Measurements from ENCODE around the gene BOLA1.
"Not testable (repeated sequence)": the region's sequence is repeated elsewhere in the genome, so short reads cannot be mapped to it uniquely, and the experiment has no call there.

Gene BOLA1, protein sequence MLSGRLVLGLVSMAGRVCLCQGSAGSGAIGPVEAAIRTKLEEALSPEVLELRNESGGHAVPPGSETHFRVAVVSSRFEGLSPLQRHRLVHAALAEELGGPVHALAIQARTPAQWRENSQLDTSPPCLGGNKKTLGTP

DNA sequence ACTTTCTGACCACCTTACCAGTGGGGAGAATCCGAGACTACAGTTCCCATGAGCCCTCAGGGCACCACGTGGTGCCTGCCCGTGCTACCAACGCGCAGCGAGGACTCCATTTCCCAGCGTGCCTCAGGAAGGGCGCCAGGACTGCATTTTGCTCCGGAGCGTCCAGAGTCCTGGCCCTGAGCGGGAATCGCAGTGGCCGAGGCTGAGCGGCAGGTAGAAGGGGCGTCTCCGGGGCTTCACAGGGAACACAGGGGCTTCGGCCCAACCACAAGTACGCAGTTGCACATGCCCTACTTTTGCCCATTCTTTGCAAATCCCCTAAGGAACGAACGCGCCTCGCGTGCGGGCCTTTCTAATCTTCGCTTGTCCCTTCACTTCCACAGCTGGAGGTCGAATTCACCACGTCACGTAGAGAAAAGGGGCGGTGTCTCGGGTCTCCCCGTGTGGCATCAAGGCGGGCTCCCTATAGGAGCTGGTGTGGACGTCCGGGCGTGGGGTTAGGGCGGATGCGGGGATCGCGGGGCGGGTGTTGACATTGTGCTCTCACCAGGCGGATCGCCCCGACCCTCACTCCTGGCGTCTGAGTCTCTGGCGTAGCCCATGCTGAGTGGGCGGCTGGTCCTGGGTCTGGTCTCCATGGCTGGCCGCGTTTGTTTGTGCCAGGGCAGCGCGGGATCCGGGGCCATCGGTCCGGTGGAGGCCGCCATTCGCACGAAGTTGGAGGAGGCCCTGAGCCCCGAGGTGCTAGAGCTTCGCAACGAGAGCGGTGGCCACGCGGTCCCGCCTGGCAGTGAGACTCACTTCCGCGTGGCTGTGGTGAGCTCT is at the start of gene BOLA1:
Gene BOLA1, plus strand, starts transcription at position 109 of the 825 bp plus-strand sequence. Its CDS starts 492 bp downstream, at position 601.
- peak; percentile 62 for DNase-seq (ENCODE audit: low read depth)

DNA sequence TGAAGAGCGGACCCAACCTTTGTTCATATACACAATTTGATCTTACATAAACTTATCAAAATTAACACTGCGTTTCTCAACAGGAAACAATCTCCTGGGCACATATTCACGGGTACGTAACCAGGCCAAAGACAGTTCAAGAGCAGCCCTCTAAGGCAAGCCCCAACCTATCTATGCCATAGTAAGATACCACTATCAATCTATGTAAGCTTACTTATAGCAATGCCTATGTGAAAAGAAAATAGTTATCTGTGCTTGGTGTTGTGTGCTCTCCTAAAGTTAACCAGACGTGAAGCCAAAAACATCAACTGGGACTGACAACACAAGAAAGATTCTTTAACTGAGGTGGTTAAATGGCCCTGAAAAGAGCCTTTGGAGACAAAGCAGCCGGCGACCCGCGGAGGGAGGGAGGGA is 49.4 kb upstream of the BOLA1 start:
- DNase-seq (ENCODE audit: low read depth) = no peak

DNA sequence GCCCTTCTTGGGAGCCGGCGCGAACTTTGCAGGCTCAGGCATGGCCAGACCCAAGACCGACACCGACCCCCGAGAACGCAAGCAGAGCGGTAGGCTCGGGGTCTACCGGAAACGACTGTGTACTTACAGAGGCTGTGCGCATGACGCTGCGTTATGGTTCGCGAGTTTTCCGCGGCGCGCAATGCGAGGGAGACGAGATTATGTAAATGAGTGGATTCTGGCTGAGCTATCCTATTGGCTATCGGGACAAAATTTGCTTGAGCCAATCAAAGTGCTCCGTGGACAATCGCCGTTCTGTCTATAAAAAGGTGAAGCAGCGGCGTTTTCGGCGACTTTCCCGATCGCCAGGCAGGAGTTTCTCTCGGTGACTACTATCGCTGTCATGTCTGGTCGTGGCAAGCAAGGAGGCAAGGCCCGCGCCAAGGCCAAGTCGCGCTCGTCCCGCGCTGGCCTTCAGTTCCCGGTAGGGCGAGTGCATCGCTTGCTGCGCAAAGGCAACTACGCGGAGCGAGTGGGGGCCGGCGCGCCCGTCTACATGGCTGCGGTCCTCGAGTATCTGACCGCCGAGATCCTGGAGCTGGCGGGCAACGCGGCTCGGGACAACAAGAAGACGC is 48.5 kb upstream of the BOLA1 start:
- DNase-seq (ENCODE audit: low read depth) = not testable (repeated sequence)

DNA sequence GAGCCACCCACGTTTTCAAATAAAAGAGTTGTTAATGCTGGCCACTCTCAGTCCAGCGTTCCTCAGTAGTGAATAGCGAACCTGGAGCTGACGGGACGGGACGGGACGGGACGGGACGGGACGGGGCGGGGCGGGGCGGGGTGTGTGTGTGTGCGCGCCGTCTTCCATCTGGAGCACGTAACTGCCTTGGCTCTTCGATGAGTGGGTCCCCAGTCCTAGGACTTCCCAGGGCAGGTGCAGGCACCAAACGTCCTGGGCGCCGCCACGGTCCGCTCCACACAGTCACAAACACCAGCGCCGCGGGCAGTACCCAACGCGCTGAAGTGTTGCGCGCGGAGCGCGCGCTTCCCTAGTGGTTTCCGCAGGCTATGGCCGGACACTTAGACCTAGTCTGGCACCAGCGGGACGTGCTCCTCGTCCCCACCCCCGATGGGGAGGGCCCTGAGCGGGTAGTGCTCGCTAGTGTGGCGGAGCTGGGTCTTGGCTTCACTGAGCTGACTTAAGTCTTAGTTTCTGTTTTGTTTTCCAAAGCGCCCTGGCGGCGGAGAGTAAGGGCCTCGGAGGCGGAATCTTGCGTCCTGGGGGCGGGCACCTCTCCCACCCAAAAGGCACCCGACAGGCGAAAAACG is 47.7 kb upstream of the BOLA1 start:
- not testable (repeated sequence) for DNase-seq (ENCODE audit: low read depth)

DNA sequence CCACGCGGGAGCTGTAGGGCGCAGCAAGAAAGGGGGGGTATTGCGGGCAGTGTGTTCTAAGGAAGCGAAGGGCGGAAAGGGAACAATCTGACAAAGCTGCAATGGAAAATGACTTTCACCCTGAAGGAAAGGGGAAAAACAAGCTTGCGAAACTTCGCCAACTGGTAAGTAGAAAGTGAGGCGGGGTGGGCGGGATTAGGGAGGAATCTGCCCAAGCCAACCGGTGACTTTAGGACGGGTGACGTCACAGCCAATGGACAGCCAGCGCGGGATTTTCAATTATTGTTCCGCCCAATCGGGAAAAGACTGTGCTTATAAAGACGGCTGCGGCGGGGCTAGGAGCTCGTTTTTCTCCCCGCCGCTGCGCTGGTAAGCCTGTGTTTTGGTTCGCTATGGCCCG is 47.1 kb upstream of the BOLA1 start:
- not testable (repeated sequence) for DNase-seq (ENCODE audit: low read depth)

DNA sequence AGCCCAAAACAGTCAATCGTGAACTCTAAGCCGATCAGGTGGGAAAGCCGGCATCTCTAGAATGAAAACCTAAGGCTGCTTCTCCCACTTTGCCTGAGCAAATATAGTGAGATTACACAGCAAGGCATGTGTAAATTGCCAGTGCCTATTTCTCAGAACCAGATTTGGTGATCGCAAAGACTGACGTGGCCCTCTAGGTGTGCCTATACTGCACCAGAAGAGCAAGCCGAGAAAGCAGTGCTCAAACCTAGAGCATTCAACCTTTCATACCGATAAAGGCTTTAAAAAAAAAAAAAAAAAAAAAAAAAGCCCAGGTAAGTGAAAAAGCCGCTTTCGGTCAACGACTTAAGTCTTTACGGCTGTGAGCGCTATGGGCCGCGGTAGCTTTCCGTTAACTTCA is 39.1 kb upstream of the BOLA1 start:
- not testable (repeated sequence) for DNase-seq (ENCODE audit: low read depth)

DNA sequence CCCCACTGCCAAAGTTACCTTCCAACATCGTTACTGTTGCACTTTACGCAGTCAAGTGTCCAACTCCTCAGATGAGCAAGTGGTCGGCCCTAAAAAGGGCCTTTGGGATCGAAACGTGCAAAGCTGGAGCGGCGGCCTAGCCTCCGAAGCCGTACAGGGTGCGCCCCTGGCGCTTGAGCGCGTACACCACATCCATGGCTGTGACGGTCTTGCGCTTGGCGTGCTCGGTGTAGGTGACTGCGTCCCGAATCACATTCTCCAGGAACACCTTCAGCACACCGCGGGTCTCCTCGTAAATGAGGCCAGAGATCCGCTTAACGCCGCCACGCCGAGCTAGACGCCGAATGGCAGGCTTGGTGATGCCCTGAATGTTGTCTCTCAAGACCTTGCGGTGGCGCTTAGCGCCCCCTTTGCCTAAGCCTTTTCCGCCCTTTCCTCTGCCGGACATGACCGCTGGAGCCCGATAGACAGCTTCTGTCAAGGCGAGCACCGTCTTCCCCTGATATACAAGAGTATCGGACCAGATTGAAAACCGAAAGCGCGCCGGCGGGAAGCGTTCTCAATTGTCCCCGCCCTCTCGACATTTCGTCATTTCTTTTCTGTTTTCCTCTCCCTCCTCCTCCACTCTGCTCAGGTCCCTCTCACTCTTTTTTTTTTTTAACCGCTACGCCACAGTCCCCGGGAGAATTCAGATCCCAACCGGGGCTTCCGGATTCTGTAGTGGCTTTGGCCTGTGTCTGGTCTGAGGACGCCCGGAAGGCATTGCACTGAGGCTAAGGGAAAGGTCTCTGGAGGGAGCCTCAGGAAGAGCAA is 38.5 kb upstream of the BOLA1 start:
- DNase-seq (ENCODE audit: low read depth) = not testable (repeated sequence)

DNA sequence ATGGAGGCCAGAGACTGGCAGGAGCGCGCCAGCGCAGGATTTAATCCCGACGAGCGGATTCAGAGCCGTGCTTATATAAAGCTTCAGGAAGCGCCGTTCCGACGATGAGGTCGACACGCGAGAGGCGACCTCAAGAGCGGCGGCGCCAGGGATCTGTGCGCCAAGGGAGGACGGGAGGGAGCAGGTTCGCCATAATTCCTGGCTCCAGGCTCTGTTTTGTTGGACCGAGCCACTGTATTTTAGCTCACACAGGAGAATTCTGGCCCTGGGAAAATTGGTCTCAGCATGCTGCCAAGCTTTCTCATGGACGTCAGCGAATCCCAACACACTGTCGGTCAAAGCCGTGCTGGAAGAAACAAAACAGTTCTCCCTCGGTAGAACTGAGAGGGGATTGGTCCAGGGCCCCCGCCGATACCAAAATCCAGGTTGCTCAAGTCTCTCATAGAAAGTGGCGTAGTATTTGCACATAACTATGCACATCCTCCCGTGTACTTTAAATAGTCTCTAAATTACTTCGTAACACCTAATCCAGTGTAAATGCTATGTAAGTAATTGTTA is 37.8 kb upstream of the BOLA1 start:
- DNase-seq (ENCODE audit: low read depth) = not testable (repeated sequence)

DNA sequence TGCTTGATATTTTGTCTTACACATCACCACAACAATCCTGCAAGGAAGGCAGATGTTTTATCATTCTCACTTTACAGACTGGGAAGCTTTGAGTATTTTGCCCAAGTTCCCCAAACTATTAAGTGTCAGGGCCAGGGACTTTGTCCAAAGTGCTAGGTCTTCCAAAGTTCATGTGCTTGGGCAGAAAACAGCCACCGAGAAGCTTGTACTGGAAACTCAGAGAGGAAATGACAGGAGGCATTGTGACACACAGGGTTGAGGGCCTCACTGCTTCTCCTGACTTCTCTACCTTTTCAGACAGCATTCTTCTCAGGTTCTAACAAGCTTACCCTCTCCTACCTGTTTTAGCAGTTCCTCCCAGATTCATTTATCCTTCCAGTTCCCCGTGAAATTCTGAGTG is 32.5 kb upstream of the BOLA1 start:
- not testable (repeated sequence) for DNase-seq (ENCODE audit: low read depth)

DNA sequence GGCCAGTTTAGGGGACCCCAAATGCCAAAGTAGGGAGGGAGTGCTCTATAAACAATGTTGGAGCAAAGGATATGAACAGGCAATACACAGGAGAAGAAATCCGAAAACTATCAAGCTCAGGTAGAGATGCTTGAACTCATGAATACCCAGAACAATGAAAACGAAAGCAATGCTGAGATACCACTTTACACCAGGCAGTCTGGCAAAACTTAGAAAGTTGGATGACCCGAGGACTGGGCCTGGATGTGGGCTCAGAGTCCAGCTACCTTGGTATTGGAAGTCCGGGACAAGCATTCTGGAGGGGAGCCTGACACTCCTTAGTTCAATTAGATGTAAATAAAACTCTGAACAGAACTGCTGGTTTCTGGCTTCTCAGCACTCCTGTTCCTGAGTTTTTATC is 26.3 kb upstream of the BOLA1 start:
- not testable (repeated sequence) for DNase-seq (ENCODE audit: low read depth)

DNA sequence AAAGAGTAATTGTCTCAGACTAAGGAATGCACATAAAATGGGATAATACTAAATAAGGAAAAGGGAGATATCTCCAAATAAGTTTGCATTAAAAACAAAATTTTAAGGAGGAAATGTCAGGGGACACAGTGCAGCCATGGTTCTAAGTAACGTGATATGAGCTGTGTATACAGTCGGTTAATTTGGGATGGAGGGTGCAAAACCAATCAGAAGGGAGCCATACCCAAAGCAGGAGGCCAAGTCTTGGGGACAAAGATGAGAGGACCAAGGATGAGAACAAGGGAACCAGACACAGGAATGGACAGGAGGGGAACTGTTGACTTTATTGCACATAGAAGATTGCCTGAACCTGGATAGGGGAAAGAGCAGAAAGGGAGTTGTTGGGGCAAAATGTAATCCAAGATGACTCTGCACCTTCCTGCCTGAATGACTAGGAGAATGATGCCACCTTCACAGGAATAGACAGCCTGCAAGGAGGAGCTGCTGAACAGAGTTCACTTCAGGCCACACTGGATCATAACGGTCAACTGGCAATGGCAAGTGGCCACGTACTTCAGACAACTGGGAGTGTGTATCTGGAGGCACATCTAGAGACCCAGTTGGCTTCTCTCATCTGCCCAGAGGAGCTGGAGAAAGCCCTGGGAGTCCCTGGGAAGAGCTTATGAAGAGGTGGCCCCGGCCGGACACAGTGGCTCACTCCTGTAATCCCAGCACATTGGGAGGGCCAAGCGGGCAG is 22.0 kb upstream of the BOLA1 start:
- no peak for DNase-seq (ENCODE audit: low read depth)

DNA sequence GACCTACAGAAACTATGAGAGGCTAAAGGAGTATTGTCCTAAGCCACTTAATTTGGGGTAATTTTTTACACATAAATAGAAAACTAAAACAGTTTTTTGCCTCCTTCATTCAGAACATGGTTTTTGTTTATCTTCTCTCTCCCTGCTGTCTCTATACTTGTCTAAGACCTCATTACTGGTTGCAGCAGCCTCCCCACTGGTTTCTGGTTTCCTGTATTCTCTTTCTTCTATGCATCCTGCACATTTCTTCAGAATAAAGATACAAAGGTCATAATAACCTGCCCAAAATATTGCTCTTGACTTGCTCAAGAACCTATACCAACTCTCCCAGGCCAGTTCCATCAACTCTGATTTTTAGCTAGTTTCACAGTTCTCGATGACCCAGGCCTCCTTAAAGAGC is 19.8 kb upstream of the BOLA1 start:
- DNase-seq (ENCODE audit: low read depth) = no peak

DNA sequence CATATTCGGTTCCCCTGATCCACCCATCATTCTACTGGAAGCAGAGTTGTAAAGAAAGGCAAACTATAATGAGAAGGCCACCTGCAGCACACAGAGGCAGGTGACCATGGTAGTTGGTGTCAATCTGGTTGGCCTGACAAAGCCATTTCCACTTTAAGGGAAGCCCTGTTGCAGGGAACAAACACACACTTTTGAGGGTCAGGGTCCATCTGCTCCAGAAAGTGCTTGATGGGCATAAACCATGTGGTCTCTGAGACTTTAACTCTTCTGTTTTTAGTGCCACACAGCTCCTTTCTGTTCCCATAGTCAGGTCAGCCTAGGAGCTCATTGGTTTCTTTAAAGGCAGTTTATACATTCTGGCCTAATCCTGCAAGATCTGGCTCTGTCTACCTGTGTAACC is 17.5 kb upstream of the BOLA1 start:
- DNase-seq (ENCODE audit: low read depth) = no peak

DNA sequence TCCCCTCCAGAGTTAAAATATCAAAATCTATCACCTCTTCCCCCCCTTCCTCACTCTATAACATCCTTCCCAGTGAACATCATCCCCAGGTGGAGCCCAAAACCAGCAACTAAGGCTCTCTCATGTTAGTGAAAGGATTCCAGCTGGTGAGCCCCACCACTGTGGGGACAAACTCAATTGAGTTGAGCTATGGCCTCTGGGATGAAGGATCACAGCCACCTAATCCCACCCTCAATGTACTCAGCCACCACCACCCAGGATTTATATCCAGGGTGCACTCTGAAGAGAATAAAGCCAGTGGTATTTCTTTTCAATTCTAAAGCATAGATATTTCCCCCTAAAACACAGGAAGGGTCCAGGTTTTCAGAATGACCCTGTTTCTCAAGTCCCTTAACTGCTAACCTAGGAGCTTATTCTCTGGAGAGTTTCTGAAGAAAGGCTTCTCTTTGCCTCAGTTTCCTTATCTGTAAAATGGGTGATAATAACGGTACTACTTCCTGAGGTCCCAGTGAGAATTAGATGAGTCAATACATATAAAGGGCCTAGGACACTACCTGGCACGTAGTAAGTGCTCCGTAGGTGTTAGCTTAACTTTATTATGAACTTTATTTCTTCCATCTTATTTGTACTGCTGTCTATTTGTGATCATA is 15.6 kb upstream of the BOLA1 start:
- DNase-seq (ENCODE audit: low read depth) = no peak

DNA sequence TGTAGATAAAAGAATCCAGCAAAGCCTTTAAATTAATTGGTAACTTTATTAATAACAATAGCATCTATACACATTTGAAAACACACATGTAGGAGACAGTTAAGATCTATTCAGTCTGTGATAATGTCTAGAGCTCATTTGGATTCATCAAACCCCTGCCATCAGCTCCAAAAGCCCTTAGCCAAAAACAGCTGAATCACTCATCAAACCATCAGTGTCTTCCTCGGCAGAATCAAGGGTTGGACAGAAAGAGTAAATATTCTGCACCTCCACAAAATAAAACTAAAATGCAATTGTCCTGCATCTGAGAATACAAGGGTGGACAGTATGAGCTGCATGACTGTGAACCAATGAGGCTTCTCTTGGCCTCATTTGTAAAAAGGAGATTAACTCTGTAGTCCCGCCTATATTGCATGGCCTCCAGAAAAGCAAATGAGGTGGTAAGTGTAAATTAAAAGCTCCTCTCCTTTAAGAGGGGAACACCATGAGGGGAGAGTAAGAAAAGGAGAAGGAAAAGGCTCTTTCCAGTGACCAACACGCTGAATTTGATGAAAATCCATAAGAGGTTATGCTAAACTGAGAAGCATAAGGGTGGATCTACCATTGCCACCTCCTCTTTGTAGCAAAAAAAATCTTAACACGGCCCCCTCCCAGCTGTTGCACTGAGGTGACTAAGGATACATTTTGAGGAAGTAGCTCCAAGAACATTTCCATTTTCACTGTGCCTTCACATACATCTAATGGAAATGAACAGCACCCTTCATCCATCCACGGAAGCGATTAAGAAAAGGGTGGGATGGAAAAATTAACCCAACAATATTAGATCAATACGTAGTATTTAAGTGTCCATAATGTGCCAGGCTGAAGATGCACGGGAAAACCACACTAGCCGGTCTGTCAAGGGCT is 14.7 kb upstream of the BOLA1 start:
- no peak for DNase-seq (ENCODE audit: low read depth)

DNA sequence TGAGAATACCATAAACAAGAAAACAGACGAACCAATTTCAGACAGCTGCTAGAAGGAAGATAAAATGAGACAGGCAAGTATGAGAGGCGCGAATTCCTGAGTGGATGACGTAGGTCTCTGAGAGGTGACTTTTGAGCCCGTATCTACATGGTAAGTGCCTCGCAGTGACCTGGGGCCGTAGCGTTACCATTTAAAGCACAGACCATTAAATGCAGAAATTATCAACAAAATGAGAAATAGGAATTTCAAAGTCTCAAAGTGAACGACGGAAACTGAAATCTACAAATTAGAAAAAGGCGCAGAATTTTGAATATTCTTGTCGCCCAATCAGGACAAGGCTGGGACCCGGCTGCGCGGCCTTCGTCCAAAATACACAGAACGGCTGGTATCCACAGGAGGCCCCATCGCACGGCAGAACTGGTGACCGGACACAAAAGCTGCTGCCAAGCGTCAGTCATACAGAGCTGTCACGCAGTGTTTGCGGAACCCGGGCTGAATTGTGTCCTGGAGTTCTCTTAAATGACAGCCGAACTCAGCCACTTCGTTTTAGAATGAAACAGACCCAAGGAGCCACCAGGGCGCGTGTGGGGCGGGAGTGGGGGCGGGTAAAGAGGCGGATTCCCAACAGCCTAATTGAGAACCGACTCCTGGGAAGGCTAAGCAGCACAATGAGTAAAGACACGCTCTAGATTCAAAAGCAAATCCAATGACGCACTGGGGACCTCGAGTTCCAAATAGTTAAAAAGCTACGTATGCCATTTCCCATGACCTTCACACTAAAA is 13.8 kb upstream of the BOLA1 start:
- DNase-seq (ENCODE audit: low read depth) = peak; percentile 53

DNA sequence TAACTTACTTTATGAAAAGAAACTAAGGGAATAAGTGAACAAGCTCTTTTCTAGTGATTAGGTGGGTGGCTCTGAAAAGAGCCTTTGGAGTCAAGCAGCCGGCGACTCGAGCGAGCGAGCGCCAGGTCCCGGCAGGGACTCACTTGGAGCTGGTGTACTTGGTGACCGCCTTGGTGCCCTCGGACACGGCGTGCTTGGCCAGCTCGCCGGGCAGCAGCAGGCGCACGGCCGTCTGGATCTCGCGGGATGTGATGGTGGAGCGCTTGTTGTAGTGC is 13.3 kb upstream of the BOLA1 start:
- not testable (repeated sequence) for DNase-seq (ENCODE audit: low read depth)

DNA sequence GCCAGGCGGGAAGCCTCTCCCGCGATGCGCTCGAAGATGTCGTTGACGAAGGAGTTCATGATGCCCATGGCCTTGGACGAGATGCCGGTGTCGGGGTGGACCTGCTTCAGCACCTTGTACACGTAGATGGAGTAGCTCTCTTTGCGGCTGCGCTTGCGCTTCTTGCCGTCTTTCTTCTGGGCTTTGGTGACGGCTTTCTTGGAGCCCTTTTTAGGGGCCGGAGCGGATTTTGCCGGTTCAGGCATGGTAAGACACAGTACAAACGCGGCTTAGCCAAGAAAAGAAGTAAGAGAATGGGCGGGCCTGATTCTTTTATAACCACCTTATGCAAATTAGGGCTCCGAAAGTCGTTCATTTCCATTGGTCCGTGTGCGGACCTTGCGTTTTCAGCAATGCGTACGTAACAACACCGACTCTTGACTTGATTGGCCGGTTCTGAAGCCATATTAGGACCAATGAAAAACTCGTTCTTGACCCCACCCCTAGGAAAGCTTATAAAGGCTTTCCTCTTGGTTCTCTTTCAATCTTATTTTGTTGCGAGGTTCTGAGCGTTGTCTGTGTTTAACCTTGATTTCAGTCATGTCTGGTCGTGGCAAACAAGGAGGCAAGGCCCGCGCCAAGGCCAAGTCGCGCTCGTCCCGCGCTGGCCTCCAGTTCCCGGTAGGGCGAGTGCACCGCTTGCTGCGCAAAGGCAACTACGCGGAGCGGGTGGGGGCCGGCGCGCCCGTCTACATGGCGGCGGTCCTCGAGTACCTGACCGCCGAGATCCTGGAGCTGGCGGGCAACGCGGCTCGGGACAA is 12.8 kb upstream of the BOLA1 start:
- peak; percentile 98 for DNase-seq (ENCODE audit: low read depth)

All from GM04503 (cell line).